ENCODE results near the gene TRIM40.

TRIM40 gene

GRCh38 chr6:30096829-30097228 lies 39.1 kb upstream of the TRIM40 start:
- no peak for TF ChIP-seq REST (IDR thresholded peaks at IDR 0.05; ENCODE audit: insufficient read depth in 1 of 2, low read depth in 2 of 2, low read length in 2 of 2)
- TF ChIP-seq TAF1 (IDR thresholded peaks at IDR 0.05; ENCODE audit: borderline replicate concordance, insufficient read depth, low read length), result no peak
- no peak for TF ChIP-seq POLR2AphosphoS5 (IDR thresholded peaks at IDR 0.05; ENCODE audit: low read depth, low read length)

- TF ChIP-seq POLR2AphosphoS5 (IDR thresholded peaks at IDR 0.05; ENCODE audit: low read depth, low read length) (no peak), REST (IDR thresholded peaks at IDR 0.05; ENCODE audit: insufficient read depth in 1 of 2, low read depth in 2 of 2, low read length in 2 of 2) (no peak), SIN3A (IDR thresholded peaks at IDR 0.05; ENCODE audit: borderline replicate concordance, insufficient read depth, low read length) (no peak), FOXP2 (optimal IDR thresholded peaks at IDR 0.05; ENCODE audit: borderline replicate concordance, extremely low read depth, extremely low read length, insufficient read depth) (no peak), TAF1 (IDR thresholded peaks at IDR 0.05; ENCODE audit: borderline replicate concordance, insufficient read depth, low read length) (no peak)
Measured at GRCh38 chr6:30097902-30098768, 37.8 kb upstream of the TRIM40 start.

GRCh38 chr6:30100154-30100553 lies 35.8 kb upstream of the TRIM40 start:
- TF ChIP-seq REST (IDR thresholded peaks at IDR 0.05; ENCODE audit: insufficient read depth in 1 of 2, low read depth in 2 of 2, low read length in 2 of 2) (no peak), TAF1 (IDR thresholded peaks at IDR 0.05; ENCODE audit: borderline replicate concordance, insufficient read depth, low read length) (no peak), FOXP2 (optimal IDR thresholded peaks at IDR 0.05; ENCODE audit: borderline replicate concordance, extremely low read depth, extremely low read length, insufficient read depth) (no peak), SIN3A (IDR thresholded peaks at IDR 0.05; ENCODE audit: borderline replicate concordance, insufficient read depth, low read length) (no peak), POLR2AphosphoS5 (IDR thresholded peaks at IDR 0.05; ENCODE audit: low read depth, low read length) (no peak)

GRCh38 chr6:30100585-30101443 lies 35.1 kb upstream of the TRIM40 start:
- TF ChIP-seq SIN3A (IDR thresholded peaks at IDR 0.05; ENCODE audit: borderline replicate concordance, insufficient read depth, low read length) (no peak), POLR2AphosphoS5 (IDR thresholded peaks at IDR 0.05; ENCODE audit: low read depth, low read length) (no peak), TAF1 (IDR thresholded peaks at IDR 0.05; ENCODE audit: borderline replicate concordance, insufficient read depth, low read length) (no peak), REST (IDR thresholded peaks at IDR 0.05; ENCODE audit: insufficient read depth in 1 of 2, low read depth in 2 of 2, low read length in 2 of 2) (no peak), FOXP2 (optimal IDR thresholded peaks at IDR 0.05; ENCODE audit: borderline replicate concordance, extremely low read depth, extremely low read length, insufficient read depth) (no peak)

All from PFSK-1 (cell line).